Mucosa of descending colon (tissue), 3 donors: Measurements from ENCODE around the gene PFDN1. TPM values are rescaled to one million over a fixed set of nuclear protein-coding genes. Genes with fewer than 3 reads are reported as not detected.
A peak's percentile ranks its signal among the peaks of the same experiment; 100 is the strongest.

Experiments
- ATAC-seq: fragments of 200-7000 bp; cut with Tn5 transposase; one replicate; pipeline ENCODE4 v1.9.1; 2020; ENCODE audit warnings: mild to moderate bottlenecking, moderate library complexity
- DNase-seq, 3 donors: peaks; one replicate each; pipeline ENCODE4 v3.0.0-alpha.2; 2020
- H3K36me3 ChIP-seq: fragments of 200-600 bp; one replicate; pipeline ENCODE4 v1.8.0; 2021; ENCODE audit warnings: low read depth, mild to moderate bottlenecking
- H3K4me1 ChIP-seq: fragments of 200-600 bp; one replicate; pipeline ENCODE4 v1.8.0; 2021; ENCODE audit warnings: low read depth, mild to moderate bottlenecking
- H3K4me3 ChIP-seq: fragments of 200-600 bp; one replicate; pipeline ENCODE4 v1.8.0; 2021; ENCODE audit warnings: mild to moderate bottlenecking
- H3K9me3 ChIP-seq: fragments of 200-600 bp; one replicate; pipeline ENCODE4 v1.8.0; 2021; ENCODE audit warnings: mild to moderate bottlenecking
- intact Hi-C, 2 donors: fragments of 100-400 bp; cut with DNase I in 1 of 2; cut with micrococcal nuclease in 1 of 2; formaldehyde crosslinking; loops; one replicate each; pipeline versions ENCODE4 v1.11.0 to v1.11.1; 2022; cut with DNase I, micrococcal nuclease
- total RNA-seq, 3 donors: library from RNA; stranded (reverse); fragmentation: NEBNext Ultra II Directional in 2 of 3; extraction: Animal tissue kit (Norgen Biotek cat#: 25700) in 2 of 3; gene quantifications; one replicate each; pipeline versions ENCODE4 v1.2.1 to v1.2.4, GENCODE V29; 2021 to 2023
- TF ChIP-seq, protein P1 (sequence below): fragments of 200-600 bp; IDR thresholded peaks from one replicate; pipeline ENCODE4 v1.8.0; 2022; ENCODE audit warnings: antibody characterized with exemption, mild to moderate bottlenecking
- donor health status: DM: no; HTN: no; CAD: no; lungs with moderate emphysema.
- donor health status: DM: no; HTN: no; CAD: no.
- donor health status: DM: no; HTN: yes; CAD: no.

Gene PFDN1
- total RNA-seq, 3 donors from 2014 or later: 33.5 to 48.0 (median 35.9) TPM

DNA sequence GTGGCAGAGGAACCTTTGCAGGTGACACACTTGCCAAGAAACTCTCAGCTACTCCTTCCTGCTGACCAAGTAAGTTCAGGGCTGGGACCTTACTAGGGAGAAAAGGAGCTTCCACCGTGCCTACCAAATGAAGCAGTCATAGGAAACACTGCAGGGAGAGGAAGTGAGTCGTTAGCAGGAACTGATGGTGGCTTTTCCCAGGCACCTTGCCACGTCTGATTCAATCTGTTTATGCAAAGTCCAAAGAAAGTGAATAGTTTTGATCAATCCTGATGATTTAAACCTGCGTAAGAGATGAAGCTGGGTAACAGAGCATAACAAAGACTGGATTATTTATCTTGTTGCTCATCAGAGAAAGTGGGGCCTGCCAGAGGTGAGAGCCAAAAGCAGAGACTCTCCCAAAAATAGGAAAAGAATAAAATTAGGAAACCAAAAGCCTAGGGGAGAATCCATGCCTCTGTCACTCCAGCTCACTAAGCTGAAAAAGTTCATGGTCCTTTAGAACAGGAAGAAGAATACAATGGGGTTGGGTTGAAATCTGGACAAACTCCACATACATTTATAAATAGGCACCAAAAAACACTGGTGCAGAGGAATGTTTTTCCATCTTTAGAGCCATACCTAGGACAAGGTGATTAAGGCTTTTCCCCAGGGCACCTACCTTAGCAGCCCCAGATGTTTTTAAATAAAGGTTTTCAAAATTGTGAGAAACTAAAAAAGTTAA is 9.3 kb upstream of the PFDN1 start:
- peak; percentile 65 for ATAC-seq
- H3K9me3 ChIP-seq: no peaks in the 10 kb centered on the region
- intact Hi-C loops: no loop called here
- no peak overlapping the region for H3K4me3 ChIP-seq
- TF ChIP-seq, protein P1, sequence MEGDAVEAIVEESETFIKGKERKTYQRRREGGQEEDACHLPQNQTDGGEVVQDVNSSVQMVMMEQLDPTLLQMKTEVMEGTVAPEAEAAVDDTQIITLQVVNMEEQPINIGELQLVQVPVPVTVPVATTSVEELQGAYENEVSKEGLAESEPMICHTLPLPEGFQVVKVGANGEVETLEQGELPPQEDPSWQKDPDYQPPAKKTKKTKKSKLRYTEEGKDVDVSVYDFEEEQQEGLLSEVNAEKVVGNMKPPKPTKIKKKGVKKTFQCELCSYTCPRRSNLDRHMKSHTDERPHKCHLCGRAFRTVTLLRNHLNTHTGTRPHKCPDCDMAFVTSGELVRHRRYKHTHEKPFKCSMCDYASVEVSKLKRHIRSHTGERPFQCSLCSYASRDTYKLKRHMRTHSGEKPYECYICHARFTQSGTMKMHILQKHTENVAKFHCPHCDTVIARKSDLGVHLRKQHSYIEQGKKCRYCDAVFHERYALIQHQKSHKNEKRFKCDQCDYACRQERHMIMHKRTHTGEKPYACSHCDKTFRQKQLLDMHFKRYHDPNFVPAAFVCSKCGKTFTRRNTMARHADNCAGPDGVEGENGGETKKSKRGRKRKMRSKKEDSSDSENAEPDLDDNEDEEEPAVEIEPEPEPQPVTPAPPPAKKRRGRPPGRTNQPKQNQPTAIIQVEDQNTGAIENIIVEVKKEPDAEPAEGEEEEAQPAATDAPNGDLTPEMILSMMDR: no peak
- H3K36me3 ChIP-seq: no peaks in the 10 kb centered on the region
- DNase-seq: peak in 1 of 3 donors; percentile 27
- H3K4me1 ChIP-seq: peaks cover 11% of the 10 kb centered on the region

DNA sequence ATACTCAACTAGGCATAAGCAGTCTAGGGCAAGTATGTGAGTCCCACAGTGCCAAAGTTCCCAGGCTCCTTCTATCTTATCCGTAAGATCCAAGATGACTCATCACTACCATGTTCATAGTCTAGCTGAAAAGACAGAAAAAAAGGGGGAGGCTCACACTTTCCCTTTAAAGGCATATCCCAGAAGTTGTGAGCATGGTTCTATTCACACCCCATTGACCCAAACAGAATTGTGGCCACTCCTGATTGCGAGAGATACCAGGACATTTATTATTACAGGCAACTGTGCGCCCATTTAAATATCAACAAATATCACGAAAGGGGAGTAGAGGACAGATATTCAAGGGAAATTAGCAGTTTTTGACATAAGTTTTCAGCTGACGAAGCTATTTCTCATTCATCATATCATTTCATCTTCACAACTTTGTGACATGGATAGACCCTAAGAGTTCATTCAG is 8.1 kb upstream of the PFDN1 start:
- DNase-seq (no peak), ATAC-seq (peak; percentile 91)
- H3K9me3 ChIP-seq: no peaks in the 10 kb centered on the region
- TF ChIP-seq, protein P1: no peak
- H3K36me3 ChIP-seq: no peaks in the 10 kb centered on the region
- intact Hi-C loops: no loop called here
- H3K4me1 ChIP-seq: peaks cover 11% of the 10 kb centered on the region
- no peak overlapping the region for H3K4me3 ChIP-seq

DNA sequence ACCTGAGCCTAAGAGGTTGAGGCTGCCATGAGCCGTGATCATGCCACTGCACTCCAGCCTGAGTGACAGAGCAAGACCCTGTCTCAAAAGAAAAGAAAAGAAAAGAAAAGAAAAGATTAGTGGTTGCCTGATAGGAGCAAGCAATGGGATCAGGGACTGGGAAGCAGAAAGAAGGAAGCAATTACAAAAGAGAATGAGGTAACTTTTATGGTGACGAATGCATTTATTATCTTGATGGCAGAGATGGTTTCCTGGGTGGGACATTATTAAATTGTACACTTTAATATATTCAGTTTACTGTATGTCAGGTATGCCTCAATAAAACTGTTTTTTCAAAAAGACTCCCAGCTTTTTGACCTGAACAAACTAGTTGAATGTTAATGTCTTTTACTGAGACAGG is 7.5 kb upstream of the PFDN1 start:
- intact Hi-C loops: no loop called here
- DNase-seq (no peak), ATAC-seq (peak; percentile 81)
- H3K9me3 ChIP-seq: no peaks in the 10 kb centered on the region
- H3K36me3 ChIP-seq: no peaks in the 10 kb centered on the region
- no peak overlapping the region for H3K4me3 ChIP-seq
- peaks cover 11% of the 10 kb centered on the region for H3K4me1 ChIP-seq
- TF ChIP-seq, protein P1: no peak

DNA sequence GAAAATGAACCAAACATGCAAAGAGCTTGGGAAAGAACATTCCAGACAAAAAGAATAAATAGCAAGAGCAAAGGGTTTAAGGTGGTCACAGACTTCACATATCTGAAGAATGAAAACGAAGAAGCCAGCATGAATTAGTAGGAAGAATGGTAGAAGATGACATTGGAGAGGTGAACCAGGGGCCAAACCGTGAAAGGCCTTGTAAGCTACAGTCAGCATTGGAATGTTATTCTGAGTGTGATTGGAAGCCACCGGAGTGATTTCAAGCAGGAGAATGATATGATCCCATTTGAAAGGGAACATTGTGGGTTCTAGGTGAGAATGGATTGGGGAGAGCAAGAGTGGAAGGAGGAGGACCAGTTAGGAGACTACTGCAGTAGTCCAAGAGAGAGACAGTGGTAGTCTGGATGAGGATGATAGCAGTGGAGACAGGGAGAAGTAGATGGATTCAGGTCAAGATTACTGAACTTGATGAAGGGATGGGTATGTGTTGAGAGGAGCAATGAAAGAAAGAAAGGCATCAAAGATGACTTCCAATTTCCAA is 6.9 kb upstream of the PFDN1 start:
- no peak for DNase-seq
- Histone ChIP-seq H3K9me3 (no peaks in the 10 kb centered on the region), H3K36me3 (no peaks in the 10 kb centered on the region), H3K4me1 (peaks cover 11% of the 10 kb centered on the region), H3K4me3 (no peak overlapping the region)
- TF ChIP-seq, protein P1: no peak
- intact Hi-C loops: no loop called here
- ATAC-seq: no peak

DNA sequence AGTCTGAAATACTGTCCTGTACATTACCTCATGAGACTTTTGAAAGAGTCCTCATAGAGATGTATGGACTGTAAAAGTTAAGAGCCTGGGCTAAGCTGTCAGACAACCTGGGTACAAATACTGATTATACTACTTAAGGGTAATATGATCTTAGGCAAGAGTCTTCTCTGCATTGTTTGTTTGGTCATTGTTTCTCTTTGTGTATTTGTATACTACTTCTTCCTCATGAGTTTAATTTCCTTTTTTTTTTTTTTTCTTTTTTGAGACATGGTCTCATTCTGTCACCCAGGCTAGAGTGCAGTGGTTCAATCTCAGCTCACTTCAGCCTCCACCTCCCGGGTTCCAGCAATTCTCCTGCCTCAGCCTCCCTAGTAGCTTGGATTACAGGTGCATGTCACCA is 2.6 kb upstream of the PFDN1 start:
- intact Hi-C loops: no loop called here
- DNase-seq: no peak

More for the DNA sequence above, 2.6 kb upstream of the PFDN1 start:
- Histone ChIP-seq H3K36me3 (no peaks in the 10 kb centered on the region), H3K4me3 (no peak overlapping the region), H3K9me3 (no peaks in the 10 kb centered on the region), H3K4me1 (peaks cover 8% of the 10 kb centered on the region)
- ATAC-seq: no peak
- TF ChIP-seq, protein P1: no peak
